ELF-1 (cell line): ENCODE measurements around the gene AXL.
A peak's percentile ranks its signal among the peaks of the same experiment; 100 is the strongest.
"Not testable (repeated sequence)": the region's sequence is repeated elsewhere in the genome, so short reads cannot be mapped to it uniquely, and the experiment has no call there.

Source experiments
- DNase-seq: peaks from one replicate; pipeline ENCODE4 v3.0.0-alpha.2; 2016; ENCODE audit warnings: low read depth, low spot score

Gene AXL

DNA sequence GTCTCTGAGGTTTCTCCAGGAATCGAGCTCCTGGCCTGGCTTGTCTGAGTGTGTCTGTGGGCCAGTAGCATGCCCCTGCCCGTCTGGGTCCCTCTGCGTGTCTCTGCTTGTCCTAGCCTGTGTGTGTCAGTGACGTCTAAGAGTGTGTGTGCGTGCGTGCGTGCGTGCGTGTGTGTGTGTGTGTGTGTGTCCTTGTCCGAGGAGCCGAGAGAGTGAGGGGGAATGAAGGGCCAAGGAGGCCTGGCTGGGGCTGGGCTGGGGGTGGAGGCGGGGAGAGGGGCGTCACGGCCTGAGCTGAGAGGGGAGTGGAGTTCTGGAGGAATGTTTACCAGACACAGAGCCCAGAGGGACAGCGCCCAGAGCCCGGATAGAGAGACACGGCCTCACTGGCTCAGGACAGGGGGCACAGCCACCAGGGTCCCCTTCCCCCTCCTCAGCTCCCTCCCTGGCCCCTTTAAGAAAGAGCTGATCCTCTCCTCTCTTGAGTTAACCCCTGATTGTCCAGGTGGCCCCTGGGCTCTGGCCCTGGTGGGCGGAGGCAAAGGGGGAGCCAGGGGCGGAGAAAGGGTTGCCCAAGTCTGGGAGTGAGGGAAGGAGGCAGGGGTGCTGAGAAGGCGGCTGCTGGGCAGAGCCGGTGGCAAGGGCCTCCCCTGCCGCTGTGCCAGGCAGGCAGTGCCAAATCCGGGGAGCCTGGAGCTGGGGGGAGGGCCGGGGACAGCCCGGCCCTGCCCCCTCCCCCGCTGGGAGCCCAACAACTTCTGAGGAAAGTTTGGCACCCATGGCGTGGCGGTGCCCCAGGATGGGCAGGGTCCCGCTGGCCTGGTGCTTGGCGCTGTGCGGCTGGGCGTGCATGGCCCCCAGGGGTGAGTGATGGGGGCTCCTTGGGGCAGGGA lies at the start of gene AXL:
TSS of gene AXL (plus strand) at position 609 of the 893 bp plus-strand sequence. CDS start at position 779, 170 bp downstream.
- DNase-seq = peak; percentile 87

DNA sequence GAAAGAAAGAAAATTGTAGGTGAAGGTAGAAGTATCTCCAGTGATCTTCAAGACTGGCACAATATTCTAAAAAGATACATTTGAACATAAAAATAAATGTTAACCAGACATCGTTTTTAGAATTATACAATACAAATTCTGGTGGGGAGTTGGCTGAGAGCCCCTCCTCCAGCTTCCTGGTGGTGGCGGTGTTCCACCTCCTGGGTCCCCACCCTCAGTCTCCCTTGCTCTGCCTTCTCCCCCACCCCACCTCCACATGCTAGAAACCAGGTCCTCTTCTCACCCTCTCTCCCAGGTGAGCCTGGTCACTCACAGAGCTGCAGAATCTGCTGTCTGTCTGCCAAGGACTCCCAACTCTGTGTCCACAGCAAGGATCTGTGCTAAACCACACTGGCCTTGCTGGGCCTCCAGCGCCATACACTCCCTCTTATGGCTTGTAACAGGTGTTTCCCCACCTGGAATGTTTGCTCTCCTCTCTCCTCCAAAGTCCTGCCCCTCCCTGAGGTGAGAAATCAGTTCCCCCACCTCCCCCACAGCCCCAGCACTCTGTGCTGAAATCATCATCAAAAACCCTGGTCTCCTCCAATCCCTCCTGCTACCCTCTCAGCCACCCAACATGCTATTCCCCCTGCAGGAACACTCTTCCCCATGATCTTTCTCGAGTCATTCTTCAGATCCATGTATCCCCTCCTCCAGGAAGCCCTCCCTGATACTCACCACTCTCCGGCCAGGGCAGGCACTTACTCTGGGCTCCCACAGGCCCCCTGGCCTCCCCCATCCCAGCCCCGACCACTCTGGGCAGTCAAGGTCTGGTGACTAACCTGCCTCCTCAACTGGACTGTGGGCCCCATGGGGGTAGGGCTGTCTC lies 46.5 kb upstream of the AXL start:
- DNase-seq = no peak

DNA sequence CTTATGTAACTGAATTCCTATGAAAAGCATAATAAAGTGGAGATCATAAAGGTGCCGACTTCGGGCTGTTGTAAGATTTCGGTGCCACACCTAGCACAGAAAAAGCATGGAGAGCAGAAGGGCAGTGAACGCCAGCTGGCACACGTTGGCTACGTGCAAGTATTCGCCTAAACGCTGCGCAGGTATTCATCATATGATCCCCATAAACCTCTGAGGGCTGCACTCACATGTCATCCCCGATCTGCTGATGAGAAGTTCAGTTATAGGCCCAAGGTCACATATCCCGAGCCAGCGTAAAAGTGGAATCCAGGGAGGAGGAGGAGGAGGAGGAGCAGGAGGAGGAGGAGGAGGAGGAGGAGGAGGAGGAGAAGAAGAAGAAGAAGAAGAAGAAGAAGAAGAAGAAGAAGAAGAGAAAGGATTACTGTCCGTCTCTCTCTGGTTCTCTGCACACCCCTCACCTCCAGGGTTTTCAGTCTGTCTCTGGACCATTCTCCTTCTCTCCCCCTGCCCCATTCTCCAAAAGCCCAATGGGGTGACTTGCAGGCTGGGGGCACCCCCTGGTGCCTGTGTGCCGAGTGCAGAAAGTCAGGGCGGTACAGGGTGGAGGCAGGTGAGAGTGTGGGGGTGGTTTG lies 44.6 kb upstream of the AXL start:
- no peak for DNase-seq

DNA sequence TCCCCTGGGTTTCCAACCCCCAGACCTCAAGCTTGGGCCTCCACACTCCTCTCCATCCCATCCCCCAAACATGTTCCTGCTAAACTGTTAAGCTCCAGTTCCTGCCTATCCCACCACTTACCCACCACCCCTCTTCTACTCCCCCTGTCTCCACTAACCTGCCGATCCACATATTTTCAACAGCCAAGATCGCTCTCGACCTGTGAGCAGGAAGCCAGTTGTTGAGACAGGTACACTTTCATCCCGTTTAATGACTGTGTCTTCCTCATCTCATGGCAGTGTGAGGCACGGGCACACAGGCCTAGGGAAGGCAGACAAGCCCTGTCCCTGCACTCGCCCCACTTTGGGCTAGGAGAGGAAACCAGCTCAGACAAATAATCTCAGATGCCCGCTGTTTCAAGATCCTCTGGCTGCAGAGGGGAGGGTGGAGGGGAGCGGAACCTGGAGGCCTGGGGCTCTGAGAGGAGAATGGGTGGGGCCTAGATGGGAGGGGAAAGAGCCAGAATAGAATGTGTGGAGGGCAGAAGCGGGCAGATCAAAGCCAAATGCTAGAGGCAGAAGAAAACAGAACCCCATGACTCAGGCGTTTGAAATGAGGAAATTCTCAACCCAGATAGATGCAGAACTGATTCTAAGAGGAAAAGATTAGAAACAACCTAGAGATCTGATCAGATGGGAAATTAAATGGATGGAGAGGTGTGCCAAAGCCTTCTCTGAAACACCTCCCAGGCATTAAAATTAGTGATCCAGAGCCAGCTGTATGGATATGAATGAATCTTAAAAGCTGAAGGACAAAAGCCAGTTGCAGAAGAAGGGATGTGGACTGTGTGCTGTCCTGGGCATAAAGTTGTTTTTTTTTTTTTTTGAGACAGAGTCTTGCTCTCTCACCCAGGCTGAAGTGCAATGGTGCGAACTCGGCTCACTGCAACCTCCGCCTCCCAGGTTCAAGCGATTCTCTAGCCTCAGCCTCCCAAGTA lies 42.9 kb upstream of the AXL start:
- DNase-seq = peak; percentile 98

DNA sequence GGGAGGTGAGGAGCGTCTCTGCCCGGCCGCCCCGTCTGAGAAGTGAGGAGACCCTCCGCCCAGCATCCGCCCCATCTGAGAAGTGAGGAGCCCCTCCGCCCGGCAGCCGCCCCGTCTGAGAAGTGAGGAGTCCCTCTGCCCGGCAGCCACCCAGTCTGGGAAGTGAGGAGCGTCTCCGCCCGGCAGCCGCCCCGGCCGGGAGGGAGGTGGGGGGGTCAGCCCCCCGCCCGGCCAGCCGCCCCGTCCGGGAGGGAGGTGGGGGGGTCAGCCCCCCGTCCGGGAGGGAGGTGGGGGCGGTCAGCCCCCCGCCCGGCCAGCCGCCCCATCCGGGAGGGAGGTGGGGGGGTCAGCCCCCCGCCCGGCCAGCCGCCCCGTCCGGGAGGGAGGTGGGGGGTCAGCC lies 38.9 kb upstream of the AXL start:
- not testable (repeated sequence) for DNase-seq

DNA sequence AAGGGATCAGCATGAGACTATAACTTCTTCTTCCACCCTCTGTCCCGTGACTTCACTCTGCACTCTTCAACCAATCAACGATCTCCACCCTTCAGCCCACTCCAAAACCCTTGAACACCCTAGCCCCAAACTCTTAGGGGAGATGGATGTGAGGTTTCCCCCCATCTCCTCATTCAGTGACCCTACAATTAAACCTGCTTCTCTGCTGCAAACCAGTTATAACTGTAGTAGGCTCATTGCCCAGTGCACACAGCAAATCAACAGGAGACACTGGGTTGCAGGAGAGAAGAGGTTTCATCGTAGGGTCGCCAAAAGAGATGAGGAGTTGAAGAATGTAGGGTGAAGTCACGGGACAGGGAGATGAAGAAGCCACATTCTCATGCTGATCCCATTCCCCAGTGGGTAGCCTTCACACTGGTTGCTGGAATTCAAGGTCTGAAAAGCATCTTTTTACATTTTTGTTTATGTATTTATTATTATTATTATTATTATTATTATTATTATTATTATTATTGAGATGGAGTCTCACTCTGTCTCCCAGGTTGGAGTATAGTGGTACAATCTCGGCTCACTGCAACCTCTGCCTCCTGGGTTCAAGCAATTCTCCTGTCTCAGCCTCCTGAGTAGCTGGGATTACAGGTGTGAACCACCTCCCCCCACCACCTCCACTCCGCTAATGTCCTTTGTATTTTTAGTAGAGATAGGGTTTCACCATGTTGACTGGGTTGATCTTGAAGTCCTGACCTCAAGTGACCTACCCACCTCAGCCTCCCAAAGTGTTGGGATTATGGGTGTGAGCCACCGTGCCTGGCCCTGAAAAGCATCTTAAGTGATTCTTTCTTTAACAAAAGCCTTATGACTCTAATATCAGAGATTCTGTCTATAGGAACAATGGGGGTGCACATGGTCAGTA lies 31.8 kb upstream of the AXL start:
- no peak for DNase-seq

DNA sequence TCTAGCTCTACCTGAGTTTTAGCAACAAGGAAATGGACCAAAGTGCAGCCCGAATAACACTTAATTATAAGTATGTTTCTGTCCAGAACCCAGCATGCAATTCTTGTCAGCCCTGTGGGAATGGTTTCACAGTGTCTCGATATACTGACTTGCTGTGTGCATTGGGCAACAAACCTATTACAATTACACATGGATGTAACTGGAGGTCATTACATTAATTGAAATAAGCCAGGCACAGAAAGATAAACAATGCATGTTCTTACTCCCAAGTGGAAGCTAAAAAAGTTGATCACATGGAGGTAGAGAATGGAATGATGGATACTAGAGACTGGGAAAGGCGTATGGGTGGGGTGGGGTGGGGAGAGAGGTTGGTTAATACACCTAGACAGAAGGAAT lies 31.1 kb upstream of the AXL start:
- no peak for DNase-seq

DNA sequence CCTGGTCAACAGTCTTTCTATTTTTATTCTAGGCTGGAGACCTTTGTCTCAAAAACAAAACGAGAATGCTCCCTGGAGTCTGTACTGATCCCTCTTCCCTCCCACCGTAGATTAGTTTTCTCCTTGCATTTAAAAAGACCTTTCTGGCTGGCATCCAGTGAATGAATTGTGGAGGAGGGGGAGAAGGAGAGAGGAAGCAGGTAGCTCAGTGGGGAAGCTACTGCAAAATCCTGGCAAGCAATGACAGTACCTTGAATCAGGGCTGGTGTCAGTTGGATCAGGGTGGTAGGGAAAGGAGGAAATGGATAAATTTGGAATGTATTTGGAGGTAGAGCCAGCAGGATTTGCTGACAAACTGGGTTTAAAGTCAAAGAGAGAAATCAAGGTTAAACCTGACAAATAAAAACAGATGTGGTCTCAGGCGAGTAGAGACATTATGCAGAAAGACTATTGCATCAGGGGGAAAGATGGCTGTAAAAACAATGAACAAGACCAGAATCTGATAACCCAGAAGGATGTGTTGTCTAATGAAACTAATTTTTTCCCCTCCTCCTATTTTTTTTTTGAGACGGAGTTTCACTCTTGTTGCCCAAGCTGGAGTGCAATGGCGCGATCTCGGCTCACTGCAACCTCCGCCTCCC lies 29.5 kb upstream of the AXL start:
- peak; percentile 79 for DNase-seq

DNA sequence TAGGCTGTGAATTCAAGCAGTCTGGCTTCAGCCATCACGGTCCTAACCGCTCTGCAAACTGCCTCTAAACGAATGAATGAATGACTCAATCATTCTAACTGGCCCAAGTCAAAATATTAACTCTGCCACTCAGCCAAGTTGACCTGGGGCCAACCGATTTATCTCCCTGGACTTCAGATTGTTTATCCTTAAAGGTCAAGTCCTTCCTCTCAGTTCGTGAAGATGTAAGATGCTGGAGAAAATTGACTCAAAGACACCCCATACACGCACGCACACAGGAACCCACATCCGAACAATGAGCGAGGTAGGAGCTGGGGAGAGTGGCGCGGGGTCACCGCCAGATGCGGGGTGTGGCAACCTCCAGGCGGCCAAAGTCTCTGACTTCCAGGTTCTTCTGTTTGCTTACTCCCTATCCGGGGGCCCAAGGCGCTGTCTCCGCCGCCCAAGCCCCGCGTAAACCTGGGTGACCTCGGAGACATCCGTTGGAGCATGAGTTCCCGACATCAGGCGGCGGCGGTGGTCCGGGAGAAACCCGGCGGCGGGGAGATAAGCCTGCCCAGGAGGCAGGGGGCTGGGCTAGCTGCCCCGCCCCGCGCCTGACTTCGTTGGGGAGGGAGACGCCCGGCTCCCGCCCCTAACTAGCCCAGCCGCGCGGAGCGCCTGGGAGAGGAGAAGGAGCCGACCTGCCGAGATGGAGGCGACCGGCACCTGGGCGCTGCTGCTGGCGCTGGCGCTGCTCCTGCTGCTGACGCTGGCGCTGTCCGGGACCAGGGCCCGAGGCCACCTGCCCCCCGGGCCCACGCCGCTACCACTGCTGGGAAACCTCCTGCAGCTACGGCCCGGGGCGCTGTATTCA lies 26.2 kb upstream of the AXL start, which contains the start of gene CYP2S1:
TSS of gene CYP2S1 (plus strand) at position 646 of the 856 bp plus-strand sequence. CDS start at position 692, 46 bp downstream.
- peak; percentile 84 for DNase-seq

DNA sequence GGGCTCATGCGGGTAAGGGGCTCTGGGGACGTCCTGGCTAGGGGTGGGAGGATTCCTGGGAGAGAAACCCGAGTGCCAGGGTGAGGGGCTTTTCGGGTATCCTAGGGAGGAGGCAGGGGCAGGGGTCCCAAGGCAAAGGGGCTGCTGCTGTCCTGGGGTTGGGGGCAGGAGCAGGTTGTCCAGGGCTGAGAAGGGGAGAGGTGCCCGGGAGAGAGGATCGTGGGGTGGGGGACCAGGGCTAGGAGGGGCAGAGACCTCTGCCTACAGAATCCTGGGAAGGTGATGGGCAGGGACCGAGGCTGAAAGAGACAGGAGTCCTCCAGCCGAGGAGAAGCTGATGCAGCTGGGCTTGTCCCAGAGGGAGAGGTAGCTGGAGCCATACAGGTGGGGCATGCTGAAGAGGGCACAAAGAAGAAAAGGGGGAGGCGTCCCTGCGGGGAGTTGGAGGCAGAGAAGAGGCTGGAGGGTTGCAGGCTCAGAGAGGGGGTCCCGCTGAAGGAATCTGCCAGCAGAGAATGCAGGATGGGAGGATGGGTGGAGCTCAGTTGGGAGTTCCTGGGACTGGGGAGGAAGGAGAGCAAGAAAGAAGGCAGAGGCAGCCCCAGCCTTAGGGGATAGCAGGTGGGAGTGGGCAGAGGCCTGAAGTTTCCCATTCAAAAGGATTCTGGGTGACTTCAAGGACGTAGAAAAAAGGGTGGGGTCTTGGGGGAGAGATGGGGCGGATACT lies 25.4 kb upstream of the AXL start:
- peak; percentile 36 for DNase-seq

DNA sequence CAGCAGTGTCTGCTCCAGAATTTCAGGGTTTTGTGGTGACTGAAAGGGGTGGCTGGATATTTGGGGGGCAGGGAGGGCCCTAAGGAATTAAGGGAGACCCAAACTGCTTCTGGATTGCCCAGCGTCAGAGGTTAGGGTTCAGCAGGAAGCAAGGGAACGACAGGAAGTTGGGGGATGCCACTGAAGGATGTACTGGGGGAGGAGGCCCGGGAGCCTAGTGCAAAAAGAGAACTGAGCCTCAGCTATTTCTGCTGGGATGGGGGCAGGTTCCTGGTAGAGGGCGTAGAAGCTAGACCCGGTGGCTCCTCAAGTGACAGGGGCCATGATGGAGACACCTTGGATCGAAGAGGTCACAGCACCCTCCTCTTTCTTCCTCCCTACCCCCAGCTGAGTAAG lies 24.9 kb upstream of the AXL start:
- no peak for DNase-seq

DNA sequence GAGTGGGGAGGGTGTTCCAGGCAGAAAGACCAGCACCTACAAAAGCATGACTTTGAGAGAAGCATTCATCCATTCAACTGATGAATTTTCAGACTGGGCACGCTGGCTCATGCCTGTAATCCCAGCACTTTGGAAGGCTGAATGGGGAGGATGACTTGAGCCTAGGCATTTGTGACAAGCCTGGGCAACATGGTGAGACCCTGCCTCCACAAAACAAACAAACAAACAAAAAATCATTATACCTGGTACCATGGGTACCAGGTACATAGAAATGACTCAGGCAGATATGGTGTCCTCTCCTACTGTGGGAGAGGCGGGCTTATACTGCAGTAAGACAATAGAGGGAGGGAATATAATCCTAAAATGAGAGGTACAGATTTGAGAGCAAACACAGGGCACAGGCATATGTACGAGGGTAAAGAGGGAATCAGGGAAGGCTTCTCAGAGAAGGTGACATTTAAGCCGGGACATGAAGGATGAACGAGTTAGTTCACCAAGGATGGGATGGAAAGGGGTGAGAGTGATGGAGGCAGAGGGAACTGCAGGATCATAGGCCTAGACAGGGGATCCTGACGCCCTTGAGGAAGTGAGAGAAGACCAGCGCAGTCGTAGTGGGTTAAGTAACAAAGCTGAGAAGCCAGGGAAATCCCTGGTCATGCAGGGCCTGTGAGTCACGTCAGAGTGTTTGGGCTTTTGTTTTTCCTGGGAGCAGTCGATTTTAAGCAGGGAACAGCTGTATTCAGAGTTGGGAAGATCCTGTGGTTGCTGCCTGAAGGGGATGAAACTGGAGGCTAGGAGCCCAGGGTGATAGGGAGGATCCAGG lies 23.1 kb upstream of the AXL start:
- no peak for DNase-seq

DNA sequence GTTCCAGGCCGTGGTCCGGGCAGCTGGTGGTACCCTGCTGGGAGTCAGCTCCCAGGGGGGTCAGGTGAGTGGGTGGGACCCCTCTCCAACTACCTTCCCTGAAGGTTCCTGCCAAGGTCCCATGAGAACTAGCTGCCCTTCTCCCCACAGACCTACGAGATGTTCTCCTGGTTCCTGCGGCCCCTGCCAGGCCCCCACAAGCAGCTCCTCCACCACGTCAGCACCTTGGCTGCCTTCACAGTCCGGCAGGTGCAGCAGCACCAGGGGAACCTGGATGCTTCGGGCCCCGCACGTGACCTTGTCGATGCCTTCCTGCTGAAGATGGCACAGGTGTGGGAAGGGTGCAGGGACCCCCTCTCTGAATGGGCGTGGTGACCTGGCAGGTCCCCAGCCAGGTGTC lies 20.5 kb upstream of the AXL start:
- DNase-seq = no peak

DNA sequence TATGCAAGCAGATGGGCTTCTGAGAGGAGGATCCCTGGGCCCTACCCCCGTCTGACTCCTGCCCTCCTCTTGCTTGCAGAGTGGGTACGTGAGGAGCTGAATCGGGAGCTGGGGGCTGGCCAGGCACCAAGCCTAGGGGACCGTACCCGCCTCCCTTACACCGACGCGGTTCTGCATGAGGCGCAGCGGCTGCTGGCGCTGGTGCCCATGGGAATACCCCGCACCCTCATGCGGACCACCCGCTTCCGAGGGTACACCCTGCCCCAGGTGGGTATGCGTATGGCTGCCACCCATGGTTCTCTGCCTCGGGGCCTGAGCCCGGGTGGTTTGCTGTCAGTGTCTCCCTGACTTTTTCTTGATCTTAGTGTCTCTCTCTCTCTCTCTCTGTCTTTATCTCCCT lies 15.7 kb upstream of the AXL start:
- no peak for DNase-seq

DNA sequence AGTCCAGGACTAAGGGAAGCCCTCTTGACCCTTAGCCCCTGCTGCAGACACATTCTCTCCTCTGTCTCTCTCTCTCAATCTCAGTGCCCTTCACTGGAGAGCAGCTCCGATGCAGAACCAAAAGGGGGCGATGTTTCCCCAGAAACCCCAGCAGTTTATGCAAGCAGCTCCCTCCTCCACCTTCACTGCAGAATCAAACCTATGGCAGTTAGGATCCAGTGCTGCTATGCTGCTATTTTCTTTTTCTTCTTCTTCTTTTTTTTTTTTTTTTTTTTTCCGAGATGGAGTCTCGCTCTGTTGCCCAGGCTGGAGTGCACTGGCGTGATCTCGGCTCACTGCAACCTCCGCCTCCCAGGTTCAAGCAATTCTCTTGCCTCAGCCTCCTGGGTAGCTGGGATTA lies 14.7 kb upstream of the AXL start:
- DNase-seq = peak; percentile 87

DNA sequence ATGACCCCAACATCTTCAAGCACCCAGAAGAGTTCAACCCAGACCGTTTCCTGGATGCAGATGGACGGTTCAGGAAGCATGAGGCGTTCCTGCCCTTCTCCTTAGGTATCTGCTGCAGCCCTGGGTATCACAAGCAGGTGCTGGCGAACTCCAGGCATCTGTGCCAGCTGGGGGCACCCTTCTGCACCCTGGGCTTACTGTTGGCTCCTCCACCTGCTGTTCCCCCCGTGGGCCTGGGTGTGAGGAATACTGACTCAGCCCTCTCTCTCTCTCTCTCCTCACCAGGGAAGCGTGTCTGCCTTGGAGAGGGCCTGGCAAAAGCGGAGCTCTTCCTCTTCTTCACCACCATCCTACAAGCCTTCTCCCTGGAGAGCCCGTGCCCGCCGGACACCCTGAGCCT lies 13.0 kb upstream of the AXL start:
- DNase-seq = no peak

DNA sequence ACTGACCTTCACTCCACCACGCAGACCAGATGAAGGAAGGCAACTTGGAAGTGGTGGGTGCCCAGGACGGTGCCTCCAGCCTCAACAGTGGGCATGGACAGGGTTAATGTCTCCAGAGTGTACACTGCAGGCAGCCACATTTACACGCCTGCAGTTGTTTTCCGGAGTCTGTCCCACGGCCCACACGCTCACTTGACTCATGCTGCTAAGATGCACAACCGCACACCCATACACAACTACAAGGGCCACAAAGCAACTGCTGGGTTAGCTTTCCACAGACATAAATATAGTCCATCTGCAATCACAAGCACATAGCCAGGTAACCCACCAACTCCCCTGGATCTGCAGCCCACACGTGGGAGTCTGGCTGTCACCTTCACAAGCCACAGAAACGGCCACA lies 12.6 kb upstream of the AXL start:
- no peak for DNase-seq
